Measurements from ENCODE around the gene IGF2R. TPM values are rescaled to one million over a fixed set of nuclear protein-coding genes. Genes with fewer than 3 reads are reported as not detected.

Gene IGF2R
- total RNA-seq, 1 donor from 2014 or later: 109 TPM

- no peak for TF ChIP-seq CTCF (IDR thresholded peaks at IDR 0.05; ENCODE audit: insufficient read depth, low read length, severe bottlenecking)
- Histone ChIP-seq H3K27me3 (ENCODE audit: control insufficient read depth, insufficient read depth, low read length) (no peaks in the 10 kb centered on the region), H3K36me3 (ENCODE audit: control insufficient read depth, insufficient read depth, low read length) (no peaks in the 10 kb centered on the region), H3K4me3 (ENCODE audit: low read depth, low read length) (no peak overlapping the region)
- FAIRE-seq: no peak
- no peak for DNase-seq (ENCODE audit: low read depth)
These were observed 11.7 kb upstream of the IGF2R start for GRCh38 chr6:159957071-159957673.

- no peak for DNase-seq (ENCODE audit: low read depth)
- no peak for TF ChIP-seq CTCF (IDR thresholded peaks at IDR 0.05; ENCODE audit: insufficient read depth, low read length, severe bottlenecking)
- no peak overlapping the region for H3K4me3 ChIP-seq (ENCODE audit: low read depth, low read length)
- no peak for FAIRE-seq
- no peaks in the 10 kb centered on the region for H3K36me3 ChIP-seq (ENCODE audit: control insufficient read depth, insufficient read depth, low read length)
- no peaks in the 10 kb centered on the region for H3K27me3 ChIP-seq (ENCODE audit: control insufficient read depth, insufficient read depth, low read length)
These were observed 9.5 kb upstream of the IGF2R start for GRCh38 chr6:159959165-159959975.

- FAIRE-seq: no peak
- no peak for DNase-seq (ENCODE audit: low read depth)
- Histone ChIP-seq H3K36me3 (ENCODE audit: control insufficient read depth, insufficient read depth, low read length) (no peaks in the 10 kb centered on the region), H3K4me3 (ENCODE audit: low read depth, low read length) (no peak overlapping the region), H3K27me3 (ENCODE audit: control insufficient read depth, insufficient read depth, low read length) (no peaks in the 10 kb centered on the region)
- TF ChIP-seq CTCF (IDR thresholded peaks at IDR 0.05; ENCODE audit: insufficient read depth, low read length, severe bottlenecking): no peak
These were observed 8.9 kb upstream of the IGF2R start for GRCh38 chr6:159959976-159960384.

- Histone ChIP-seq H3K27me3 (ENCODE audit: control insufficient read depth, insufficient read depth, low read length) (no peaks in the 10 kb centered on the region), H3K36me3 (ENCODE audit: control insufficient read depth, insufficient read depth, low read length) (no peaks in the 10 kb centered on the region), H3K4me3 (ENCODE audit: low read depth, low read length) (no peak overlapping the region)
- DNase-seq (ENCODE audit: low read depth): no peak
- no peak for FAIRE-seq
- TF ChIP-seq CTCF (IDR thresholded peaks at IDR 0.05; ENCODE audit: insufficient read depth, low read length, severe bottlenecking): no peak
These were observed 8.4 kb upstream of the IGF2R start for GRCh38 chr6:159960485-159960884.

GRCh38 chr6:159961528-159961927 lies 7.4 kb upstream of the IGF2R start:
- no peak for FAIRE-seq
- DNase-seq (ENCODE audit: low read depth): peak; percentile 75

More at GRCh38 chr6:159961528-159961927, 7.4 kb upstream of the IGF2R start:
- Histone ChIP-seq H3K4me3 (ENCODE audit: low read depth, low read length) (no peak overlapping the region), H3K27me3 (ENCODE audit: control insufficient read depth, insufficient read depth, low read length) (no peaks in the 10 kb centered on the region), H3K36me3 (ENCODE audit: control insufficient read depth, insufficient read depth, low read length) (no peaks in the 10 kb centered on the region)
- TF ChIP-seq CTCF (IDR thresholded peaks at IDR 0.05; ENCODE audit: insufficient read depth, low read length, severe bottlenecking): no peak
